Stomach (tissue), 4 donors: ENCODE data around the gene PSMD1.

Experiments
- EP300 ChIP-seq: sonication (generic); formaldehyde crosslinking; IDR thresholded peaks from one replicate; pipeline ENCODE4 v1.6.1; 2017; ENCODE audit warnings: antibody characterized with exemption
- POLR2A ChIP-seq, 4 donors: fragments of 450-650 bp; IDR thresholded peaks; one replicate each; pipeline ENCODE4 v1.6.1; 2016; ENCODE audit warnings: antibody characterized with exemption in 4 of 4, control low read depth in 2 of 4, mild to moderate bottlenecking in 1 of 4, moderate library complexity in 1 of 4
- POLR2AphosphoS5 ChIP-seq, 3 donors: sonication (generic); formaldehyde crosslinking; IDR thresholded peaks; one replicate each; pipeline ENCODE4 v1.6.1; 2016; ENCODE audit warnings: antibody characterized with exemption in 3 of 3
- TF ChIP-seq, protein P1 (sequence below), 7 experiments: fragments of 450-650 bp in 4 of 7; fragments of 200-600 bp in 3 of 7; sonication (generic) in 3 of 7; IDR thresholded peaks; one replicate each; pipeline ENCODE4 v1.5.1; 2016 to 2019; ENCODE audit warnings: antibody characterized with exemption in 7 of 7, control low read depth in 2 of 7, mild to moderate bottlenecking in 1 of 7

DNA sequence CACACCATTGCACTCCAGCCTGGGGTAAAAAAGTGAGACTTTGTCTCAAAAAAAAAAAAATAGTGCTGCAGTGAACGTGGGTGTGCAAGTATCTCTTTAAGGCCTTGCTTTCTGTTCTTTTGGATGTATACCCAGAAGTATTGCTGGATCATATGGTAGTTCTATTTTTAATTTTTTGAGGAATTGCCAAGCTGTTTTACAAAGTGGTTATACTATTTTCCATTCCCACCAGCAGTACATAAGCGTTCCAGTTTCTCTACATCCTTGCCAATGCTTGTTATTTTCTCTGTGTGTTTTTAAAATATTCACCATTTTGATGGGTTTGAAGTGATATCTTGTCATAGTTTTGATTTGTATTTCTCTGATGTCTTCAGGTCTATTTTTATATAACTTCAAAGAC, 154.8 kb downstream of the PSMD1 start:
- TF ChIP-seq, protein P1, sequence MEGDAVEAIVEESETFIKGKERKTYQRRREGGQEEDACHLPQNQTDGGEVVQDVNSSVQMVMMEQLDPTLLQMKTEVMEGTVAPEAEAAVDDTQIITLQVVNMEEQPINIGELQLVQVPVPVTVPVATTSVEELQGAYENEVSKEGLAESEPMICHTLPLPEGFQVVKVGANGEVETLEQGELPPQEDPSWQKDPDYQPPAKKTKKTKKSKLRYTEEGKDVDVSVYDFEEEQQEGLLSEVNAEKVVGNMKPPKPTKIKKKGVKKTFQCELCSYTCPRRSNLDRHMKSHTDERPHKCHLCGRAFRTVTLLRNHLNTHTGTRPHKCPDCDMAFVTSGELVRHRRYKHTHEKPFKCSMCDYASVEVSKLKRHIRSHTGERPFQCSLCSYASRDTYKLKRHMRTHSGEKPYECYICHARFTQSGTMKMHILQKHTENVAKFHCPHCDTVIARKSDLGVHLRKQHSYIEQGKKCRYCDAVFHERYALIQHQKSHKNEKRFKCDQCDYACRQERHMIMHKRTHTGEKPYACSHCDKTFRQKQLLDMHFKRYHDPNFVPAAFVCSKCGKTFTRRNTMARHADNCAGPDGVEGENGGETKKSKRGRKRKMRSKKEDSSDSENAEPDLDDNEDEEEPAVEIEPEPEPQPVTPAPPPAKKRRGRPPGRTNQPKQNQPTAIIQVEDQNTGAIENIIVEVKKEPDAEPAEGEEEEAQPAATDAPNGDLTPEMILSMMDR (IDR thresholded peaks at IDR 0.05): no peak
- TF ChIP-seq POLR2A (IDR thresholded peaks at IDR 0.05): no peak
- TF ChIP-seq EP300: no peak
- no peak for TF ChIP-seq POLR2AphosphoS5 (IDR thresholded peaks at IDR 0.05)
